HepG2 (cell line): Measurements from ENCODE around the gene ZNF749. TPM values are rescaled to one million over a fixed set of nuclear protein-coding genes. Genes with fewer than 3 reads are reported as not detected.

Experiments used
- JDP2 ChIP-seq: sonication (generic); formaldehyde crosslinking; IDR thresholded peaks from 2 replicates; pipeline ENCODE4 v1.8.1; 2022; ENCODE audit warnings: missing genetic modification reagents, borderline replicate concordance
- KAT7 ChIP-seq: IDR thresholded peaks from 2 replicates; pipeline ENCODE4 v1.6.1; 2018; ENCODE audit warnings: borderline replicate concordance, missing compliant biosample characterization
- MED1 ChIP-seq: sonication (generic); formaldehyde crosslinking; IDR thresholded peaks from 2 replicates; pipeline ENCODE4 v1.4.0; 2020; ENCODE audit warnings: missing genetic modification reagents
- MYNN ChIP-seq: sonication (generic); formaldehyde crosslinking; IDR thresholded peaks from 2 replicates; pipeline ENCODE4 v1.4.0; 2020; ENCODE audit warnings: mild to moderate bottlenecking, low read depth, missing genetic modification reagents
- RAD21 ChIP-seq: fragments of 450-650 bp; formaldehyde crosslinking; IDR thresholded peaks from 2 replicates; pipeline ENCODE4 v1.5.0; 2020; ENCODE audit warnings: mild to moderate bottlenecking
- SNAPC2 ChIP-seq: sonication (generic); formaldehyde crosslinking; IDR thresholded peaks from 2 replicates; pipeline ENCODE4 v1.8.1; 2022; ENCODE audit warnings: mild to moderate bottlenecking, missing genetic modification reagents
- SOX5 ChIP-seq: IDR thresholded peaks from 2 replicates; pipeline ENCODE4 v1.6.1; 2016; ENCODE audit warnings: borderline replicate concordance
- ZMAT5 ChIP-seq: sonication (generic); formaldehyde crosslinking; IDR thresholded peaks from 2 replicates; pipeline ENCODE4 v1.5.0; 2020; ENCODE audit warnings: mild to moderate bottlenecking, low read depth, missing genetic modification reagents, borderline replicate concordance
- ZNF646 ChIP-seq: sonication (generic); formaldehyde crosslinking; IDR thresholded peaks from 2 replicates; pipeline ENCODE4 v1.9.0; 2021; ENCODE audit warnings: mild to moderate bottlenecking, missing genetic modification reagents
- polyA plus RNA-seq, 8 experiments: library from polyadenylated mRNA; depleted of rRNA in 3 of 8; stranded (reverse) in 7 of 8; unstranded in 1 of 8; fragments of >200 nt; fragmentation: Illumina TruSeq in 4 of 8; extraction: Trizol in 4 of 8; gene quantifications; 2 replicates each; pipeline versions ENCODE4 v1.2.1 to v1.2.3, GENCODE V29; 2011 to 2016; ENCODE audit warnings: low read depth in 4 of 8, missing spikeins in 1 of 8, mixed read lengths in 1 of 8; ENCODE audit not compliant: insufficient read depth in 1 of 8
- total RNA-seq, 5 experiments: library from RNA; depleted of rRNA; stranded (reverse); fragments of >200 nt; fragmentation: Illumina TruSeq; extraction: Trizol; gene quantifications; 2 replicates each; pipeline ENCODE4 v1.2.3, GENCODE V29; 2016; ENCODE audit warnings: low read depth in 1 of 5

The ZNF749 gene
- total and polyA plus RNA-seq, 2 of the 13 experiments (the other 11 are each of a cell fraction or from before 2014, with no cell fraction given), result 18.9 to 21.0 TPM

GRCh38 chr19:57389730-57390598 is 45.2 kb upstream of the ZNF749 start, which contains the start of gene ZNF548 (continued):
- no peak for TF ChIP-seq ZNF646
- TF ChIP-seq ZMAT5 (CRISPR knock-in tag), result no peak
- TF ChIP-seq MYNN (CRISPR knock-in tag), result no peak
- TF ChIP-seq MED1 (CRISPR knock-in tag), result peak; percentile 49; the same call in 1 of the 2 replicates
- no peak; the same call in 1 of the 2 replicates for TF ChIP-seq RAD21 (CRISPR knock-in tag)
- peak; percentile 10; the same call in 1 of the 2 replicates for TF ChIP-seq SOX5 (CRISPR knock-in tag)
- TF ChIP-seq SNAPC2, result 0 out of 2 replicates have a peak, but pooled peaks have one; percentile 37
- no peak for TF ChIP-seq JDP2 (CRISPR knock-in tag)
- no peak for TF ChIP-seq KAT7
